GM21423 (cell line): ENCODE measurements around the gene TEX13B.

ENCODE experiments used
- ATAC-seq: cut with Tn5 transposase; IDR thresholded peaks from one replicate; pipeline ENCODE4 v1.9.1; 2021; ENCODE audit warnings: mild to moderate bottlenecking, moderate library complexity; ENCODE audit not compliant: unreplicated experiment

Gene TEX13B

GRCh38 chrX:107940095-107940494, 42.1 kb downstream of the TEX13B start:
- no peak for ATAC-seq

- ATAC-seq, result no peak
These were observed 45.8 kb downstream of the TEX13B start for GRCh38 chrX:107936434-107936730.

GRCh38 chrX:107935664-107936433, 46.3 kb downstream of the TEX13B start:
- ATAC-seq, result no peak

DNA sequence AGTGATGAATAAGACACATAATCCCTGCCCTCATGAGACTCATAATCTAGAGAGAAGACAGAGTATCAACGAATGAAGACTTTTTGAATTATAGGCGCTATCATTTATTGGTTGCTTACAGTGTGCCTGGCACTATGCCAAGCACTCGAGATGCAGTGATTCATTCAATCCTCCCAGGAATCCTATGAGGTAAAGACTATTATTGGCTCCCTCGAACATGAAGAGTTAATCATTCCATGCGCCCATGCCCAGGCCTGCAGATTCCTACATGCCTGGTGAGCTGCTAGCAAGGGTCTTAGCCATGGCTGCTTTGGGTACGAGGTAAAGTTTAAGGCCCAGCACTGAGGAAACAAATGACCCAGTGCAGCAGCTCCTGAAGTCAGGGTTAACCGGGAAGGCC, 47.0 kb downstream of the TEX13B start:
- ATAC-seq, result no peak

DNA sequence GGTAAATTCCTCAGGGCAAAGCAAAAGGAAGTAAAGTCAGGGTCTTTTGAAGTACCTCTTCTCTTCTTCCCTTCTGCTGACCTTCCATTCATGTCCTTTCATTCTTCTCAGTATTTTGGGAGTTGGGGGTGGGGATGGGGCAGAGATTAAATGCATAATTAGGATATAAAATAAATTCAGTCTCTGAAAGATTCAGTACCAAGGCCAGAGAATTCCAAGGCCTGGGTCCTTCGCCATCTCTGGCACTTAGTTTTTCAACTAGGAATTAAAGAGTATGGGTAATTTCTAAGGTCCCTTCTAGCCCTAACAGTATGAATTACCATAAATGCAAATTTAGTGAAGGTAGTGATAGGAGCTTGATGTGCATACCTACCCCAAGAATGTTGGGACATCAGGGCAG, 47.9 kb downstream of the TEX13B start:
- ATAC-seq, result no peak
